ENCODE data around the gene DDR1. TPM values are rescaled to one million over a fixed set of nuclear protein-coding genes. Genes with fewer than 3 reads are reported as not detected.

The DDR1 gene
- total RNA-seq, 1 experiment from 2014 or later: 115 TPM

DNA sequence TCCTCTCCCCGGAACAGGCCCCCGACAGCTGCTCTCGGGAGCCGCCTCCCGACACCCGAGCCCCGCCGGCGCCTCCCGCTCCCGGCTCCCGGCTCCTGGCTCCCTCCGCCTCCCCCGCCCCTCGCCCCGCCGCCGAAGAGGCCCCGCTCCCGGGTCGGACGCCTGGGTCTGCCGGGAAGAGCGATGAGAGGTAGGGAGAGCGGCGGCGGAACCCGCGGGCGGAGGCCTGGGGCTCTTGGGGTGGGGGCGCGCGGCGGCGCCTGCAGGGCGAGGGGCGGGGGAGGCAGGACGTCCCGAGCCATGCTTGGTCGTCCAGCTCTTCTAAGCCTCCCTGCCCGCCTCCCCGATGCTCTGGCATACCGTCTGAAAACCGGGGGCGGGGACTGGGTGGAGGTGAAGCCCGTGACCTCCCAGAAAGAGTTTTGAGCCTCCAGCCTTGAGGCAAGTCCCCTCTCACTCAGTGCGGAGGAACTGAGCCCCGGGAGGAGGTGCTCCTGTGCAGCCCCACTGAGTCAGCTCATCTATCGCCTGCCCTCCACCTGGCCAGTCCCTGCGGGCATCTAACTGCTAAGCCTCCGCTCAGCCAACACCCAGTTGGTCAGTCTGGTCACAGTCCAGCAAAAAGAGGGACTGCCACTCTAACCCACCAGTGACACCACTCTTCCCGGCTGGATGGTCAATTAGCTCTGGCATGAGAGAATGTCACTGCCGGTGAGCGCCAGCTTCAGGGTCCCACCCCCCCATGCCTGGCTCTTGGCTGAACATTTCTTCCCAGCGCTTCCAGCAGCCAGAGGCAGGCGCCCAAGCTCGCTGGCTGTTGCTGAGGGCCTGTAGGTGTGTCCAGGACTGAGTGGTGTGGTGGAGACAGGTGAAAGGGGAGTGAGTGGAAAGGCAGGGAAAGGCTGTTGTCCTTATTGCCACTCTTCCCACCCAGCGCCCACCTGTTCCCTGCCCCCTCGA lies 482 bp downstream of the DDR1 start:
- Histone ChIP-seq H3K27me3 (replicated peaks; ENCODE audit: control insufficient read depth, insufficient read depth, low read length) (no peaks in the 10 kb centered on the region), H3K4me3 (ENCODE audit: low read depth, low read length) (peak overlapping the region; percentile 46), H3K36me3 (ENCODE audit: control insufficient read depth, insufficient read depth, low read length) (0 out of 2 replicates have a peak, but pooled peaks cover 1% of the 10 kb centered on the region), H3K4me1 (peaks cover 39% of the 10 kb centered on the region), H3K9me3 (no peaks in the 10 kb centered on the region)
- BruUV-seq (replicated peaks): no TSS peak
- peak overlapping the region; percentile 82 for H3K27ac Mint-ChIP-seq (ENCODE audit: unreplicated experiment)
- no peaks in the 10 kb centered on the region for H3K27me3 Mint-ChIP-seq (ENCODE audit: insufficient read depth, unreplicated experiment)
- POLR2A ChIA-PET: interaction anchor here (0.6 to 2.0 kb wide), 4 partner anchors 24 to 168 kb away, joined by 4 to 6 read pairs (median 4); partner anchors contain the start of genes MDC1 and VARS2
- H3K9me3 Mint-ChIP-seq (ENCODE audit: unreplicated experiment): no peaks in the 10 kb centered on the region
- peak; percentile 51 to 56 for DNase-seq
- H3K4me1 Mint-ChIP-seq (ENCODE audit: low read depth, unreplicated experiment): peaks cover 43% of the 10 kb centered on the region
- TF ChIP-seq, protein P1, sequence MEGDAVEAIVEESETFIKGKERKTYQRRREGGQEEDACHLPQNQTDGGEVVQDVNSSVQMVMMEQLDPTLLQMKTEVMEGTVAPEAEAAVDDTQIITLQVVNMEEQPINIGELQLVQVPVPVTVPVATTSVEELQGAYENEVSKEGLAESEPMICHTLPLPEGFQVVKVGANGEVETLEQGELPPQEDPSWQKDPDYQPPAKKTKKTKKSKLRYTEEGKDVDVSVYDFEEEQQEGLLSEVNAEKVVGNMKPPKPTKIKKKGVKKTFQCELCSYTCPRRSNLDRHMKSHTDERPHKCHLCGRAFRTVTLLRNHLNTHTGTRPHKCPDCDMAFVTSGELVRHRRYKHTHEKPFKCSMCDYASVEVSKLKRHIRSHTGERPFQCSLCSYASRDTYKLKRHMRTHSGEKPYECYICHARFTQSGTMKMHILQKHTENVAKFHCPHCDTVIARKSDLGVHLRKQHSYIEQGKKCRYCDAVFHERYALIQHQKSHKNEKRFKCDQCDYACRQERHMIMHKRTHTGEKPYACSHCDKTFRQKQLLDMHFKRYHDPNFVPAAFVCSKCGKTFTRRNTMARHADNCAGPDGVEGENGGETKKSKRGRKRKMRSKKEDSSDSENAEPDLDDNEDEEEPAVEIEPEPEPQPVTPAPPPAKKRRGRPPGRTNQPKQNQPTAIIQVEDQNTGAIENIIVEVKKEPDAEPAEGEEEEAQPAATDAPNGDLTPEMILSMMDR (IDR thresholded peaks at IDR 0.05; ENCODE audit: insufficient read depth in 1 of 2, low read depth in 1 of 2, low read length in 1 of 2, severe bottlenecking in 1 of 2, unreplicated experiment in 1 of 2): no peak
- intact Hi-C loops (cut with micrococcal nuclease; ENCODE audit: unreplicated experiment): no loop called here
- H3K36me3 Mint-ChIP-seq (ENCODE audit: insufficient read depth, unreplicated experiment): peaks cover 6% of the 10 kb centered on the region
- peak overlapping the region; percentile 83 for H3K4me3 Mint-ChIP-seq (ENCODE audit: unreplicated experiment)
- CTCF ChIA-PET: interaction anchor here (0.6 to 3.2 kb wide), 12 partner anchors 23 to 373 kb away, joined by 3 to 21 read pairs (median 6); partner anchors contain the start of genes GTF2H4 and VARS2

DNA sequence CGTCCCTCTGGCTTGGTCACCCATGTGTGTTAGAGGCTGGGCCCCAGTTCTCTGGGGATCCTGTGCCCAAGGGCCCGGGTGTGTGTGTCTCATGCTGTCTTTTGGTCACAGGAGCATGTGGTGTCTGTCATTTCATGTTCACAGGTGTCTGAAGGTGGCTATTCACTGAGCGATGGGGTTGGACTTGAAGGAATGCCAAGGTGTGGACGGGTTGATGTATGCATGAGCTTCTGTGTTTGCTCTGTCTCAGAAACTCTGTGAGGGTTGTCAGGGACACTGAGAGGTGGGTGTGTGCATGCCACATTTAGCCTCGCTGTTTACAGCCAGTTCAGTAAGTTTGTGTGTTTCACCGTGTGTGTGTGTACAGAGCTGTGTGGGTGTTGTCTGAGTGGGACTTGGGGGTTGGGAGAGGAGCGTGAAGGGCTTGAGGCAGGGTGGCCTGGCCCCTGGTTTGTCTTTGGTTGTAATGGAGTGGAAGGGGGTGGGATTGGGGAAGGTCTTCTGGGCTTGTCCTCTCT lies 1.2 kb downstream of the DDR1 start:
- H3K4me1 Mint-ChIP-seq (ENCODE audit: low read depth, unreplicated experiment): peaks cover 43% of the 10 kb centered on the region
- CTCF ChIA-PET: interaction anchor here (0.6 to 2.6 kb wide), 7 partner anchors 22 to 373 kb away, joined by 3 to 16 read pairs (median 7); partner anchors contain the start of genes GTF2H4 and VARS2

More for the DNA sequence above, 1.2 kb downstream of the DDR1 start:
- intact Hi-C loops (cut with micrococcal nuclease; ENCODE audit: unreplicated experiment): no loop called here
- Mint-ChIP-seq H3K27ac (ENCODE audit: unreplicated experiment) (peak overlapping the region; percentile 82), H3K27me3 (ENCODE audit: insufficient read depth, unreplicated experiment) (no peaks in the 10 kb centered on the region), H3K4me3 (ENCODE audit: unreplicated experiment) (peak overlapping the region; percentile 83), H3K9me3 (ENCODE audit: unreplicated experiment) (no peaks in the 10 kb centered on the region), H3K36me3 (ENCODE audit: insufficient read depth, unreplicated experiment) (peaks cover 6% of the 10 kb centered on the region)
- peak overlapping the region; percentile 46 for H3K4me3 ChIP-seq (ENCODE audit: low read depth, low read length)
- H3K4me1 ChIP-seq: peaks cover 39% of the 10 kb centered on the region
- peak in 1 of 2 experiments; percentile 44 for DNase-seq
- H3K9me3 ChIP-seq: no peaks in the 10 kb centered on the region
- TF ChIP-seq, protein P1 (IDR thresholded peaks at IDR 0.05; ENCODE audit: insufficient read depth in 1 of 2, low read depth in 1 of 2, low read length in 1 of 2, severe bottlenecking in 1 of 2, unreplicated experiment in 1 of 2): no peak
- POLR2A ChIA-PET: interaction anchor here (0.7 to 2.0 kb wide), 2 partner anchors 28 to 168 kb away, joined by 4 to 6 read pairs; partner anchors contain the start of genes MDC1 and VARS2
- H3K27me3 ChIP-seq (replicated peaks; ENCODE audit: control insufficient read depth, insufficient read depth, low read length): no peaks in the 10 kb centered on the region
- H3K36me3 ChIP-seq (ENCODE audit: control insufficient read depth, insufficient read depth, low read length): peaks cover 1% of the 10 kb centered on the region; the same call in 1 of the 2 replicates
- TSS peak; percentile 72 for BruUV-seq (replicated peaks)

All from Caco-2 (cell line).